Neural progenitor cell (in vitro differentiated cells): ENCODE results near the gene ISG15. TPM values are rescaled to one million over a fixed set of nuclear protein-coding genes. Genes with fewer than 3 reads are reported as not detected.
A peak's percentile ranks its signal among the peaks of the same experiment; 100 is the strongest.

ENCODE experiments used
- DNase-seq: peaks from one replicate; pipeline ENCODE4 v3.0.0-alpha.2; 2016; ENCODE audit warnings: low spot score
- H2AFZ ChIP-seq: fragments of 200-600 bp; sonication (generic); replicated peaks from 2 replicates; pipeline ENCODE4 v1.6.1; 2016; ENCODE audit warnings: antibody characterized with exemption
- H3F3A ChIP-seq: fragments of 200-600 bp; sonication (generic); 2 replicates; pipeline ENCODE4 v1.6.1; 2016; ENCODE audit warnings: antibody characterized with exemption, low read depth
- H3K27ac ChIP-seq: fragments of 200-600 bp; sonication (generic); 2 replicates; pipeline ENCODE4 v1.5.1; 2016; ENCODE audit warnings: mild to moderate bottlenecking
- H3K27me3 ChIP-seq: fragments of 200-600 bp; sonication (generic); 2 replicates; pipeline ENCODE4 v1.6.1; 2016; ENCODE audit warnings: mild to moderate bottlenecking, moderate library complexity
- H3K36me3 ChIP-seq: fragments of 200-600 bp; sonication (generic); 2 replicates; pipeline ENCODE4 v1.5.1; 2016
- H3K4me1 ChIP-seq: fragments of 200-600 bp; sonication (generic); 2 replicates; pipeline ENCODE4 v1.6.1; 2016; ENCODE audit warnings: mixed run types
- H3K4me2 ChIP-seq: fragments of 200-600 bp; sonication (generic); 2 replicates; pipeline ENCODE4 v1.6.1; 2016
- H3K4me3 ChIP-seq: fragments of 200-600 bp; sonication (generic); 2 replicates; pipeline ENCODE4 v1.5.1; 2016
- H3K79me2 ChIP-seq: fragments of 200-600 bp; sonication (generic); 2 replicates; pipeline ENCODE4 v1.6.1; 2016; ENCODE audit warnings: low read depth
- H3K9ac ChIP-seq: fragments of 200-600 bp; sonication (generic); 2 replicates; pipeline ENCODE4 v1.6.1; 2016
- H3K9me3 ChIP-seq: fragments of 200-600 bp; sonication (generic); 2 replicates; pipeline ENCODE4 v1.5.1; 2016; ENCODE audit warnings: low read depth
- H4K20me1 ChIP-seq: fragments of 200-600 bp; sonication (generic); 2 replicates; pipeline ENCODE4 v1.6.1; 2016; ENCODE audit warnings: low read depth
- H3K27ac Mint-ChIP-seq: 3 replicates; pipeline ENCODE4 v1.8.0; 2021; ENCODE audit warnings: mixed read lengths
- H3K27me3 Mint-ChIP-seq: 2 replicates; pipeline ENCODE4 v1.8.0; 2022; ENCODE audit warnings: low read depth, mild to moderate bottlenecking, inconsistent platforms, moderate library complexity, mixed read lengths; ENCODE audit not compliant: insufficient read depth
- H3K36me3 Mint-ChIP-seq: 3 replicates; pipeline ENCODE4 v1.8.0; 2021; ENCODE audit warnings: mixed read lengths
- H3K4me1 Mint-ChIP-seq: 3 replicates; pipeline ENCODE4 v1.8.0; 2021; ENCODE audit warnings: mixed read lengths
- H3K4me3 Mint-ChIP-seq: 3 replicates; pipeline ENCODE4 v1.8.0; 2021; ENCODE audit warnings: mild to moderate bottlenecking, moderate library complexity, mixed read lengths
- H3K9me3 Mint-ChIP-seq: 3 replicates; pipeline ENCODE4 v1.8.0; 2020; ENCODE audit warnings: mixed read lengths
- CTCF ChIP-seq: fragments of 200-600 bp; sonication (generic); IDR thresholded peaks from 2 replicates; pipeline ENCODE4 v1.5.1; 2017; ENCODE audit warnings: antibody characterized with exemption, mild to moderate bottlenecking
- EZH2 ChIP-seq: fragments of 200-600 bp; sonication (generic); IDR thresholded peaks from 2 replicates; pipeline ENCODE4 v1.6.1; 2017; ENCODE audit warnings: antibody characterized with exemption, mild to moderate bottlenecking, moderate library complexity
- EZH2phosphoT487 ChIP-seq: fragments of 200-600 bp; sonication (generic); IDR thresholded peaks from 2 replicates; pipeline ENCODE4 v1.6.1; 2017; ENCODE audit warnings: antibody characterized with exemption
- total RNA-seq: library from RNA; depleted of rRNA; stranded (reverse); fragments of >200 nt; gene quantifications from 2 replicates; pipeline ENCODE4 v1.2.3, GENCODE V29; 2015; ENCODE audit warnings: low replicate concordance

ISG15 gene
- total RNA-seq, 1 donor from 2014 or later: 22.4 TPM

- Histone ChIP-seq H3K27me3 (peaks cover 22% of the 10 kb centered on the region), H3K9me3 (no peaks in the 10 kb centered on the region), H3K79me2 (no peaks in the 10 kb centered on the region), H3K4me3 (no peak overlapping the region), H3K9ac (no peak overlapping the region), H3K27ac (no peak overlapping the region), H2AFZ (no peak overlapping the region), H3K4me2 (no peak overlapping the region), H3K4me1 (peaks cover 14% of the 10 kb centered on the region), H4K20me1 (peaks cover 55% of the 10 kb centered on the region), H3F3A (peaks cover 12% of the 10 kb centered on the region), H3K36me3 (no peaks in the 10 kb centered on the region)
- Mint-ChIP-seq H3K27ac (no peak overlapping the region), H3K9me3 (no peaks in the 10 kb centered on the region), H3K4me1 (peaks cover 5% of the 10 kb centered on the region), H3K27me3 (peaks cover 18% of the 10 kb centered on the region), H3K36me3 (peaks cover 10% of the 10 kb centered on the region), H3K4me3 (no peak overlapping the region)
- TF ChIP-seq CTCF (no peak), EZH2 (no peak), EZH2phosphoT487 (no peak)
- DNase-seq: no peak
These were observed 30.1 kb downstream of the ISG15 start for GRCh38 chr1:1043411-1043810.

GRCh38 chr1:1043921-1044320 lies 30.6 kb downstream of the ISG15 start:
- Histone ChIP-seq H3K4me3 (no peak overlapping the region), H2AFZ (no peak overlapping the region), H3K79me2 (no peaks in the 10 kb centered on the region), H3K27ac (no peak overlapping the region), H3K9me3 (no peaks in the 10 kb centered on the region), H3K4me1 (peaks cover 14% of the 10 kb centered on the region), H3K9ac (no peak overlapping the region), H3F3A (peaks cover 12% of the 10 kb centered on the region), H3K36me3 (no peaks in the 10 kb centered on the region), H3K4me2 (no peak overlapping the region), H3K27me3 (peaks cover 17% of the 10 kb centered on the region), H4K20me1 (peaks cover 50% of the 10 kb centered on the region)
- TF ChIP-seq EZH2phosphoT487 (no peak), EZH2 (no peak), CTCF (no peak)
- Mint-ChIP-seq H3K36me3 (peaks cover 10% of the 10 kb centered on the region), H3K4me3 (peak overlapping the region; percentile 52), H3K27ac (no peak overlapping the region), H3K9me3 (no peaks in the 10 kb centered on the region), H3K27me3 (peaks cover 13% of the 10 kb centered on the region), H3K4me1 (peaks cover 5% of the 10 kb centered on the region)
- no peak for DNase-seq

- no peaks in the 10 kb centered on the region for H3K9me3 Mint-ChIP-seq
- H3K4me2 ChIP-seq: no peak overlapping the region
- peaks cover 44% of the 10 kb centered on the region for H4K20me1 ChIP-seq
- no peak overlapping the region for H2AFZ ChIP-seq
- H3K4me3 Mint-ChIP-seq: no peak overlapping the region
- no peak overlapping the region for H3K27ac Mint-ChIP-seq
- peaks cover 8% of the 10 kb centered on the region for H3K27me3 Mint-ChIP-seq
- no peak overlapping the region for H3K27ac ChIP-seq
- peaks cover 11% of the 10 kb centered on the region for H3F3A ChIP-seq
- H3K9ac ChIP-seq: no peak overlapping the region
- no peak overlapping the region for H3K4me3 ChIP-seq
- H3K4me1 Mint-ChIP-seq: peaks cover 3% of the 10 kb centered on the region
- TF ChIP-seq EZH2 (no peak), CTCF (no peak), EZH2phosphoT487 (no peak)
- no peak for DNase-seq
- H3K4me1 ChIP-seq: peaks cover 10% of the 10 kb centered on the region
- H3K36me3 ChIP-seq: no peaks in the 10 kb centered on the region
- no peaks in the 10 kb centered on the region for H3K79me2 ChIP-seq
- peaks cover 10% of the 10 kb centered on the region for H3K36me3 Mint-ChIP-seq
- no peaks in the 10 kb centered on the region for H3K9me3 ChIP-seq
- H3K27me3 ChIP-seq: peaks cover 11% of the 10 kb centered on the region
These were observed 31.3 kb downstream of the ISG15 start for GRCh38 chr1:1044455-1045078.
